ENCODE results near the gene GMCL1. TPM values are rescaled to one million over a fixed set of nuclear protein-coding genes. Genes with fewer than 3 reads are reported as not detected.

GMCL1 gene
- total and polyA plus RNA-seq, 8 donors = 7.6 to 15.4 (median 9.4) TPM

DNA sequence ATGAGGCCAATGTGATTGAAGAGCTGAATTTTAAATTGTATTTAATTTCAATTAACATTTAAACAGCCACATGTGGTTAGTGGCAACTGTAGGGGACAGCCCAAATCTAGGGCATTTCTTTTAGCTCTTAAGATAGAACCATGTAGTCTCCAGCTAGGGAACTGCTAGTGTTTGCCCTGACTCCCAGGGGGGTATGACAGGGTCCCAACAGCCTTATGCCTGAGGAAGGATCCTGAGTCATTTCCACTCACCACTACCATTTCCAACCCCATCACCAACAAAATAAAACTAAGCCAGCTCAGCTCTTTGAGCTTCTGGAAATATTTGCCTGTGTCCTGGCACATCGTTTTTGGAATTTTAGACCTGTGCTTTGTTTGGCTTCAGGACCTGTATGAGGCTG, 13.7 kb upstream of the GMCL1 start:
- FAIRE-seq (no peak), DNase-seq (no peak), ATAC-seq (peak in 2 of 4 donors; percentile 4 to 7)
- no peak overlapping the region for H3K4me3 ChIP-seq
- H3K9me3 ChIP-seq = no peaks in the 10 kb centered on the region
- no peaks in the 10 kb centered on the region for H3K4me1 ChIP-seq
- 18 to 26% methylated on average over 1 of the region's 1 CpG for WGBS, 2 donors
- intact Hi-C loops (cut with DNase I) = loop anchor here in 2 of 3 donors (5.0 to 10.0 kb wide), 2 partner anchors 91 to 93 kb away; no protein-coding TSS in a partner anchor
- peaks cover 0 to 45% (median 20%) of the 10 kb centered on the region in 3 donors for H3K36me3 ChIP-seq
- TF ChIP-seq, protein P1, sequence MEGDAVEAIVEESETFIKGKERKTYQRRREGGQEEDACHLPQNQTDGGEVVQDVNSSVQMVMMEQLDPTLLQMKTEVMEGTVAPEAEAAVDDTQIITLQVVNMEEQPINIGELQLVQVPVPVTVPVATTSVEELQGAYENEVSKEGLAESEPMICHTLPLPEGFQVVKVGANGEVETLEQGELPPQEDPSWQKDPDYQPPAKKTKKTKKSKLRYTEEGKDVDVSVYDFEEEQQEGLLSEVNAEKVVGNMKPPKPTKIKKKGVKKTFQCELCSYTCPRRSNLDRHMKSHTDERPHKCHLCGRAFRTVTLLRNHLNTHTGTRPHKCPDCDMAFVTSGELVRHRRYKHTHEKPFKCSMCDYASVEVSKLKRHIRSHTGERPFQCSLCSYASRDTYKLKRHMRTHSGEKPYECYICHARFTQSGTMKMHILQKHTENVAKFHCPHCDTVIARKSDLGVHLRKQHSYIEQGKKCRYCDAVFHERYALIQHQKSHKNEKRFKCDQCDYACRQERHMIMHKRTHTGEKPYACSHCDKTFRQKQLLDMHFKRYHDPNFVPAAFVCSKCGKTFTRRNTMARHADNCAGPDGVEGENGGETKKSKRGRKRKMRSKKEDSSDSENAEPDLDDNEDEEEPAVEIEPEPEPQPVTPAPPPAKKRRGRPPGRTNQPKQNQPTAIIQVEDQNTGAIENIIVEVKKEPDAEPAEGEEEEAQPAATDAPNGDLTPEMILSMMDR (IDR thresholded peaks at IDR 0.05) = no peak
- peak overlapping the region in 2 of 4 donors; percentile 8 to 21 for H3K27ac ChIP-seq
- no peaks in the 10 kb centered on the region for H3K27me3 ChIP-seq

DNA sequence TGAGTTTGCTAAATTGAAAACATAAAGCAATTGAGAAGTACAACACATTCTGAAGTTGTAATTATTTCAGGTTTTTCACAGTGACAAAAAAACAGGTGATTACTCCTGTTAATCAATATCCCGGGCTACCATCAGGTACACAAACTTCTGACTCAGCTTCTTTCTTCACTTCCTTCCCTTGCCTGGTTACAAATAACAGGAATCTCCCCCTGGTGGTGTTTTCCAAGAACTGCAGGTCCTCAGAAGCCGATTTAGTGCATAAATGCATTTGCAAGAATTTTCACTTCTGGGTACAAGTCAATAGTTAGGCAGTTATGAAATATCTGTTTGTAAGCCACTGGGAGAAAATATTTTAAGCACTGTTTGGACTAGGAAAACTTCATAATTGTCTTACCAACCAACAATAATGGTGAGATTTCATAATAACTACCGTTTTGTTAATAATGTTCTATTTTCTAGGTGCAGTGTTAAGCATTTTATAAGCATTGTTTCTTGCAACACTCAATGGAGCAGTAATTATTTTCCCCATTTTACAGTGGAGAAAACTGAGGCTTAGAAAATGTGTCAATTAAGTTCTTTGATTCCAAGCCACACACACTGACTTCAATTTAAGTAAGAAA, 12.4 kb upstream of the GMCL1 start:
- WGBS, 2 donors = 16 to 18% methylated on average over 3 of the region's 3 CpGs

DNA sequence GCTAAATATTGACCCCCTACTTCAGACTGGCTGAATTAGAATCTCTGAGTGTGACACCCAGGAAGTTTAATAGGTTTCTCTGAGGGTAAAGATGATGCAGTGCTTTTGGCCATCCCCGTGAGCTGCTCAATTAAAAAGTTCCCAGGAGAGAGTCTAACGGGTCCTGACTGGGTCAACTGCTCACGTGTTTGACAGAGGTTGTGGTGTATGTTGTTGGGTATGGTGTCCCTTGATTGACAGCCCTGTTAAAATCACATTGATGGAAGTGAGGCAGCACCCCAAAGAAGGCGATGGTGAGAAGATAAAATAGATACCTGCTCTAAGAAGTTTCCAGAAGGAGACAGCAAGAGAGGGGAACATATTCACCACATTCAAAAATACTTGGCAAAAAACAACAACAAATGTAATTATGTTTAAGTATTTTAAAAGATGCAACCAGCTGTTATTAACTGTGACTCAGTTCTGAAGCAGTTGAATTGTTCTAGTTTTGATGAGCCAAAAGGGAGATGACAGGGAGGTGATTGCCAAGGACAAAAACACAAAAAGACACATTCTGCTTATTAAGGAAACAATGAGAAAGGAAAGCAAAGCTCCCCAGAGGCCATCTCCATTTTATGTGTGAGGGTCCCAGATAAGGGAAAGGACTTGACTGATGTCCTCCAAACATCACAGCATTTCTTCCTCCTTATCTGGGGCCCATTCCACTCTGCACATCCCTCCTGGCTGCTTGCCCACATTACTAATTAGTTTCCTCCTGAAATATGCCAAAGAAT, 11.5 kb upstream of the GMCL1 start:
- WGBS, 2 donors = 68 to 82% methylated on average over 4 of the region's 4 CpGs
- FAIRE-seq (no peak), ATAC-seq (no peak), DNase-seq (no peak)
- no peak overlapping the region for H3K4me3 ChIP-seq
- intact Hi-C loops (cut with DNase I) = loop anchor here in 2 of 3 donors (5.0 to 10.0 kb wide), 2 partner anchors 93 to 96 kb away; no protein-coding TSS in a partner anchor
- no peaks in the 10 kb centered on the region for H3K27me3 ChIP-seq
- no peaks in the 10 kb centered on the region for H3K4me1 ChIP-seq
- TF ChIP-seq, protein P1 (IDR thresholded peaks at IDR 0.05) = no peak
- peaks cover 0 to 40% (median 15%) of the 10 kb centered on the region in 3 donors for H3K36me3 ChIP-seq
- H3K27ac ChIP-seq = no peak overlapping the region
- no peaks in the 10 kb centered on the region for H3K9me3 ChIP-seq

More for the DNA sequence above, 12.4 kb upstream of the GMCL1 start:
- no peaks in the 10 kb centered on the region for H3K27me3 ChIP-seq
- H3K9me3 ChIP-seq = no peaks in the 10 kb centered on the region
- peak; percentile 78 to 89 (median 85) for ATAC-seq
- DNase-seq = peak in 4 of 6 donors; percentile 62 to 83 (median 66)
- H3K4me3 ChIP-seq = no peak overlapping the region
- peaks cover 0 to 46% (median 23%) of the 10 kb centered on the region in 3 donors for H3K36me3 ChIP-seq
- H3K4me1 ChIP-seq = no peaks in the 10 kb centered on the region
- FAIRE-seq = peak; percentile 96
- intact Hi-C loops (cut with DNase I) = loop anchor here in 2 of 3 donors (5.0 to 10.0 kb wide), 2 partner anchors 92 to 95 kb away; no protein-coding TSS in a partner anchor
- TF ChIP-seq, protein P1 (IDR thresholded peaks at IDR 0.05) = peak; percentile 77 to 89 (median 84)
- H3K27ac ChIP-seq = peak overlapping the region in 1 of 4 donors; percentile 40

DNA sequence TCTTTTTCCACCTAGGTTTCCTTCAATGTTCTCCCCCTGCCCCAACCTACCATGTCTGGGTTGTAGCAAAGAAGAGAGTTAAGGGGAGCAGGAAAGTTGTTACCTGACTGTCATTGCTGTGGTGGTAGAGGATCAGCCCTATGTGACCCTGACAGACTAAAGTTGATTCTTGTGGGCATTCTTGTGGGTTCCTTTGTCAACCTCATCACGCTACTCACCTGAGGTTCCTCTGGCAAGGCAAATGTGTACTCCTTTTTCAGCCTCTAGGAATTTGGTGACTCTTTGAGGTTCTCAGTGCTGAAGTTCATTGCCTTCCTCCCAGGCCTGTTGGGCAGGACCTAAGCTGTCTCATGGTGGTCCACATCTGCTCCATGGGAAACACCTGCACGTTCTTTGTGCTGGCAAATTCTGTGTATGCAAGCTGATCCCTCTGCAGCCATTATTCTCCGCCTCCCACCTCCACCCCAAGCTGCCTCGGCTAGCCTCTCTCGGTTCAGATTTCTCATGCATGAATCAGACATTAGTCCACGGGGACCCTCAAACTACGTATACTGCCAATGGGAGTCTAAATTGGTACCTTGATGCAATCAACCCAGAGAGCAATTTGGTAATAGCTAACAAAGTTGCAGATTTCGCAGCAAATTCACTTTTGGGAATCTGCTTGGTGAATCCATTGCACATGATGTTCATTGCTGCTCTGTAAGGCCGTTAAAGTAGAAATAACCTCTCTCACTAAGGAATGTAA, 1.5 kb upstream of the GMCL1 start:
- Histone ChIP-seq H3K9me3 (no peaks in the 10 kb centered on the region), H3K27me3 (no peaks in the 10 kb centered on the region), H3K36me3 (peaks cover 0 to 10% (median 0%) of the 10 kb centered on the region in 3 donors), H3K4me1 (peaks cover 0 to 11% (median 4%) of the 10 kb centered on the region in 3 donors), H3K27ac (peak overlapping the region in 2 of 4 donors; percentile 13 to 96), H3K4me3 (peak overlapping the region in 2 of 4 donors; percentile 96 to 99)
- TF ChIP-seq, protein P1 (IDR thresholded peaks at IDR 0.05) = no peak
- no peak for DNase-seq
- 68% methylated on average over 9 of the region's 9 CpGs for WGBS, 2 donors
- intact Hi-C loops (cut with DNase I) = no loop called here
- ATAC-seq = no peak
- no peak for FAIRE-seq
